ENCODE results near the gene EIF4G3.

- TF ChIP-seq CTCF (conservative IDR thresholded peaks at IDR 0.05 in 1 of 2, IDR thresholded peaks at IDR 0.05 in 1 of 2; ENCODE audit: extremely low read depth in 1 of 2, insufficient read depth in 1 of 2, low read depth in 1 of 2, low read length in 2 of 2) (no peak), EZH2 (IDR thresholded peaks at IDR 0.05; ENCODE audit: borderline replicate concordance, low read length) (no peak)
Observed at GRCh38 chr1:21124846-21125245, 51.9 kb downstream of the EIF4G3 start.
